Aorta (tissue), 5 donors: Measurements from ENCODE around the gene CCDC88B. TPM values are rescaled to one million over a fixed set of nuclear protein-coding genes. Genes with fewer than 3 reads are reported as not detected.

ENCODE experiments used
- ATAC-seq: fragments of 200-7000 bp; cut with Tn5 transposase; one replicate; pipeline ENCODE4 v1.9.1; 2022; ENCODE audit warnings: moderate library complexity; ENCODE audit not compliant: low FRiP score
- DNase-seq, 2 donors: peaks; one replicate each; pipeline ENCODE4 v3.0.0-alpha.2; 2020
- H3K27ac ChIP-seq, 2 donors: one replicate each; pipeline ENCODE4 v1.5.1; 2013; ENCODE audit warnings: low read length in 2 of 2, mild to moderate bottlenecking in 2 of 2, moderate library complexity in 2 of 2, control low read depth in 1 of 2, inconsistent platforms in 1 of 2, low read depth in 1 of 2
- H3K27me3 ChIP-seq, 2 donors: one replicate each; pipeline ENCODE4 v1.6.1; 2013; ENCODE audit warnings: control low read depth in 1 of 2, low read length in 1 of 2, mild to moderate bottlenecking in 1 of 2, moderate library complexity in 1 of 2; ENCODE audit not compliant: insufficient read depth in 2 of 2, control insufficient read depth in 1 of 2
- H3K36me3 ChIP-seq, 2 donors: one replicate each; pipeline ENCODE4 v1.6.1; 2013; ENCODE audit warnings: control low read depth in 1 of 2, low read length in 1 of 2, mild to moderate bottlenecking in 1 of 2; ENCODE audit not compliant: insufficient read depth in 2 of 2, control insufficient read depth in 1 of 2
- H3K4me1 ChIP-seq, 2 donors: one replicate each; pipeline ENCODE4 v1.6.1; 2013; ENCODE audit warnings: low read length in 2 of 2, control low read depth in 1 of 2, mild to moderate bottlenecking in 1 of 2, moderate library complexity in 1 of 2; ENCODE audit not compliant: insufficient read depth in 2 of 2, control insufficient read depth in 1 of 2
- H3K4me3 ChIP-seq, 2 donors: one replicate each; pipeline ENCODE4 v1.5.1; 2013; ENCODE audit warnings: low read length in 2 of 2, control low read depth in 1 of 2, mild to moderate bottlenecking in 1 of 2
- H3K9me3 ChIP-seq: one replicate; pipeline ENCODE4 v1.6.1; 2013; ENCODE audit warnings: mild to moderate bottlenecking, low read length; ENCODE audit not compliant: control insufficient read depth
- WGBS, 2 donors: extraction: QIAGEN DNeasy Blood & Tissue Kit; methylation state at CpG; one replicate each; pipeline ENCODE4 v1.1.7; 2013; 5-methylcytosine and 5-hydroxymethylcytosine counted together
- intact Hi-C, 2 donors: fragments of 100-400 bp; cut with DNase I; formaldehyde crosslinking; loops; one replicate each; pipeline versions ENCODE4 v1.14.2 to v1.15.0; 2022
- microRNA-seq, 2 donors: library from miRNA; unstranded; fragments of <30 nt; microRNA quantifications; one replicate each; pipeline ENCODE4 v1.2.0, GENCODE V29; 2020
- polyA plus RNA-seq, 2 donors: library from polyadenylated mRNA; stranded (reverse); fragments of 200-250 nt; gene quantifications; one replicate each; pipeline ENCODE4 v1.2.3, GENCODE V29; 2013
- total RNA-seq, 2 donors: library from RNA; stranded (reverse); fragmentation: NEBNext Ultra II Directional; extraction: Animal tissue kit (Norgen Biotek cat#: 25700); gene quantifications; one replicate each; pipeline ENCODE4 v1.2.1, GENCODE V29; 2021
- donor health status: healthy with polysubstance abuse.
- donor health status: Bipolar disorder and iron deficiency.
- donor health status: DM: no; HTN: no; CAD: no.
- donor health status: DM: no; HTN: no; CAD: no.
- donor health status: DM: yes; HTN: yes; CAD: no.

CCDC88B gene
- total and polyA plus RNA-seq, 4 donors: 7.4 to 28.5 (median 16.2) TPM

DNA sequence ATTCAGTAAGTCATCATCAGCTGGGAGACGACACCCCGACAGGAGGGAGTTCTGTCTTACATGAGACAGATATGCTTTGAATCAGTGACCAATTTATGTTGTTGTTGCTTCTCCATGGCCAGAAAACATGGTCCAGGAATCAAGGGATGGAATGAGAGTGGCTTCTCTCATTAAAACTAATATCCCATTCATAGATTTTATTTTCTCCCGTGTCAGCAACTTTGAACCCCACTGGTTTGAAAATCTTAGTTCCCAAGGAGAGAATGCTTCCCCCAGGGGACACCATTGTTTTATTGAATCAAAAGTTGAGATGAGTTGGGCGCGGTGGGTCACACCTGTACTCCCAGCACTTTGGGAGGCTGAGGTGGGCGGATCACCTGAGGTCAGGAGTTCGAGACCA, 61.8 kb downstream of the CCDC88B start:
- Histone ChIP-seq H3K36me3 (no peaks in the 10 kb centered on the region), H3K27ac (no peak overlapping the region), H3K9me3 (no peaks in the 10 kb centered on the region), H3K4me3 (no peak overlapping the region), H3K4me1 (no peaks in the 10 kb centered on the region), H3K27me3 (no peaks in the 10 kb centered on the region)
- ATAC-seq (no peak), DNase-seq (no peak)
- intact Hi-C loops: no loop called here
- WGBS, 2 donors: 89 to 97% methylated on average over 7 of the region's 7 CpGs

- 84% methylated on average over 5 of the region's 5 CpGs for WGBS, 2 donors
- no peaks in the 10 kb centered on the region for H3K36me3 ChIP-seq
- intact Hi-C loops: no loop called here
Measured at GRCh38 chr11:64403106-64403505, 63.1 kb downstream of the CCDC88B start.

GRCh38 chr11:64406221-64406946, 66.4 kb downstream of the CCDC88B start:
- DNase-seq (no peak), ATAC-seq (no peak)
- no peak overlapping the region for H3K27ac ChIP-seq
- no peak overlapping the region for H3K4me3 ChIP-seq
- 17 to 18% methylated on average over 10 of the region's 10 CpGs for WGBS, 2 donors
- H3K36me3 ChIP-seq: no peaks in the 10 kb centered on the region
- intact Hi-C loops: no loop called here
- no peaks in the 10 kb centered on the region for H3K27me3 ChIP-seq
- H3K9me3 ChIP-seq: no peaks in the 10 kb centered on the region
- no peaks in the 10 kb centered on the region for H3K4me1 ChIP-seq

More at GRCh38 chr11:64403106-64403505, 63.1 kb downstream of the CCDC88B start:
- H3K4me3 ChIP-seq: no peak overlapping the region
- no peak overlapping the region for H3K27ac ChIP-seq
- ATAC-seq: no peak
- no peaks in the 10 kb centered on the region for H3K9me3 ChIP-seq
- no peaks in the 10 kb centered on the region for H3K4me1 ChIP-seq
- no peaks in the 10 kb centered on the region for H3K27me3 ChIP-seq
- no peak for DNase-seq

Small RNAs within 50 kb of the gene (microRNA-seq; reads per million reads assigned to microRNA genes)
- gene MIR1237: 2.0 to 8.3 reads per million in 2 donors
- 0 to 1.2 reads per million in 2 donors for gene MIR7155

Other genes with a start within 250 kb of the CCDC88B start
- 10 to 100 TPM; 12.7 to 19.0 TPM for gene MACROD1, start 174.1 kb upstream of the CCDC88B start, total RNA-seq
- gene MACROD1, start 174.1 kb upstream of the CCDC88B start, polyA plus RNA-seq: 100 to 1,000 TPM; 111 to 125 TPM
- 100 to 1,000 TPM in 1 of 2 donors, 10 to 100 TPM in 1; 67.9 to 111 TPM for gene STIP1, start 154.0 kb upstream of the CCDC88B start, total RNA-seq
- 10 to 100 TPM; 31.0 to 40.4 TPM for gene STIP1, start 154.0 kb upstream of the CCDC88B start, polyA plus RNA-seq
- gene FERMT3, start 133.5 kb upstream of the CCDC88B start, total RNA-seq: 10 to 100 TPM; 35.6 to 42.6 TPM
- 10 to 100 TPM; 22.2 to 38.1 TPM for gene FERMT3, start 133.5 kb upstream of the CCDC88B start, polyA plus RNA-seq
- 10 to 100 TPM; 24.5 to 24.8 TPM for gene TRPT1, start 114.0 kb upstream of the CCDC88B start, total RNA-seq
- 10 to 100 TPM; 34.3 to 95.3 TPM for gene TRPT1, start 114.0 kb upstream of the CCDC88B start, polyA plus RNA-seq
- 10 to 100 TPM; 36.7 to 46.9 TPM for gene NUDT22, start 113.9 kb upstream of the CCDC88B start, total RNA-seq
- 10 to 100 TPM; 42.1 to 98.8 TPM for gene NUDT22, start 113.9 kb upstream of the CCDC88B start, polyA plus RNA-seq
- gene DNAJC4, start 109.7 kb upstream of the CCDC88B start, total RNA-seq: 10 to 100 TPM; 15.0 to 27.4 TPM
- 10 to 100 TPM; 26.2 to 97.9 TPM for gene DNAJC4, start 109.7 kb upstream of the CCDC88B start, polyA plus RNA-seq
- 100 to 1,000 TPM; 131 to 208 TPM for gene VEGFB, start 105.6 kb upstream of the CCDC88B start, total RNA-seq
- gene VEGFB, start 105.6 kb upstream of the CCDC88B start, polyA plus RNA-seq: 100 to 1,000 TPM; 191 to 206 TPM
- 10 to 100 TPM; 50.2 to 52.6 TPM for gene FKBP2, start 99.1 kb upstream of the CCDC88B start, total RNA-seq
- 100 to 1,000 TPM; 122 to 298 TPM for gene FKBP2, start 99.1 kb upstream of the CCDC88B start, polyA plus RNA-seq
- gene PPP1R14B, start 93.3 kb upstream of the CCDC88B start, total RNA-seq: 100 to 1,000 TPM; 110 to 146 TPM
- gene PPP1R14B, start 93.3 kb upstream of the CCDC88B start, polyA plus RNA-seq: 100 to 1,000 TPM; 129 to 145 TPM
- 10 to 100 TPM; 29.4 to 32.3 TPM for gene PLCB3, start 88.7 kb upstream of the CCDC88B start, total RNA-seq
- gene PLCB3, start 88.7 kb upstream of the CCDC88B start, polyA plus RNA-seq: 10 to 100 TPM; 16.9 to 27.2 TPM
- 10 to 100 TPM; 47.2 to 53.3 TPM for gene BAD, start 55.5 kb upstream of the CCDC88B start, total RNA-seq
- gene BAD, start 55.5 kb upstream of the CCDC88B start, polyA plus RNA-seq: 100 to 1,000 TPM in 1 of 2 donors, 10 to 100 TPM in 1; 81.8 to 119 TPM
- 10 to 100 TPM; 22.5 to 31.8 TPM for gene GPR137, start 54.4 kb upstream of the CCDC88B start, total RNA-seq
- gene GPR137, start 54.4 kb upstream of the CCDC88B start, polyA plus RNA-seq: 10 to 100 TPM; 19.7 to 40.3 TPM
- not detected for gene KCNK4, start 48.9 kb upstream of the CCDC88B start, total RNA-seq
- gene KCNK4, start 48.9 kb upstream of the CCDC88B start, polyA plus RNA-seq: not detected
- gene CATSPERZ, start 39.8 kb upstream of the CCDC88B start, total RNA-seq: not detected
- gene CATSPERZ, start 39.8 kb upstream of the CCDC88B start, polyA plus RNA-seq: not detected
- gene ESRRA, start 34.7 kb upstream of the CCDC88B start, total RNA-seq: 10 to 100 TPM; 25.9 to 27.6 TPM
- gene ESRRA, start 34.7 kb upstream of the CCDC88B start, polyA plus RNA-seq: 10 to 100 TPM; 32.3 to 54.7 TPM
- gene TRMT112, start 22.6 kb upstream of the CCDC88B start, total RNA-seq: 100 to 1,000 TPM; 139 TPM
- gene TRMT112, start 22.6 kb upstream of the CCDC88B start, polyA plus RNA-seq: 100 to 1,000 TPM; 207 to 270 TPM
- 10 to 100 TPM; 69.9 to 95.7 TPM for gene PRDX5, start 22.1 kb upstream of the CCDC88B start, total RNA-seq
- gene PRDX5, start 22.1 kb upstream of the CCDC88B start, polyA plus RNA-seq: 100 to 1,000 TPM; 188 to 316 TPM
- 10 to 100 TPM; 25.8 to 31.8 TPM for gene RPS6KA4, start 19.0 kb downstream of the CCDC88B start, total RNA-seq
- 10 to 100 TPM; 14.1 to 27.2 TPM for gene RPS6KA4, start 19.0 kb downstream of the CCDC88B start, polyA plus RNA-seq
- under 1 TPM; 0.36 to 0.49 TPM for gene SLC22A11, start 215.7 kb downstream of the CCDC88B start, total RNA-seq
- gene SLC22A11, start 215.7 kb downstream of the CCDC88B start, polyA plus RNA-seq: not detected